T1000 (cell line): ENCODE data around the gene UBTD2.
"Not testable (repeated sequence)": the region's sequence is repeated elsewhere in the genome, so short reads cannot be mapped to it uniquely, and the experiment has no call there.

Source experiments
- DNase-seq: peaks from one replicate; lab custom pipeline; 2025; ENCODE audit warnings: mixed read lengths; lab: John Stamatoyannopoulos, UW

UBTD2 gene

GRCh38 chr5:172251419-172251818 lies 32.1 kb downstream of the UBTD2 start:
- DNase-seq = no peak

- no peak for DNase-seq
These were observed 34.9 kb downstream of the UBTD2 start for GRCh38 chr5:172248637-172249036.

GRCh38 chr5:172245703-172246125 lies 37.9 kb downstream of the UBTD2 start:
- no peak for DNase-seq

- no peak for DNase-seq
These were observed 38.5 kb downstream of the UBTD2 start for GRCh38 chr5:172245046-172245445.

- no peak for DNase-seq
These were observed 40.3 kb downstream of the UBTD2 start for GRCh38 chr5:172243302-172243701.

- no peak for DNase-seq
These were observed 45.2 kb downstream of the UBTD2 start for GRCh38 chr5:172238334-172238733.

GRCh38 chr5:172235827-172236736 lies 47.5 kb downstream of the UBTD2 start:
- no peak for DNase-seq

GRCh38 chr5:172235132-172235780 lies 48.3 kb downstream of the UBTD2 start:
- no peak for DNase-seq

GRCh38 chr5:172234031-172234430 lies 49.5 kb downstream of the UBTD2 start:
- DNase-seq = no peak

GRCh38 chr5:172229904-172230303 lies 53.7 kb downstream of the UBTD2 start:
- no peak for DNase-seq

GRCh38 chr5:172224996-172225395 lies 58.6 kb downstream of the UBTD2 start:
- no peak for DNase-seq

- no peak for DNase-seq
These were observed 59.4 kb downstream of the UBTD2 start for GRCh38 chr5:172223901-172224873.

GRCh38 chr5:172219296-172219695 lies 64.3 kb downstream of the UBTD2 start:
- no peak for DNase-seq

GRCh38 chr5:172216345-172216744 lies 67.2 kb downstream of the UBTD2 start:
- DNase-seq = no peak

GRCh38 chr5:172213126-172213525 lies 70.4 kb downstream of the UBTD2 start:
- no peak for DNase-seq

GRCh38 chr5:172211676-172212075 lies 71.9 kb downstream of the UBTD2 start:
- no peak for DNase-seq

GRCh38 chr5:172209714-172210113 lies 73.8 kb downstream of the UBTD2 start:
- DNase-seq = no peak

- no peak for DNase-seq
These were observed 76.1 kb downstream of the UBTD2 start for GRCh38 chr5:172207511-172207910.

GRCh38 chr5:172205984-172206383 lies 77.6 kb downstream of the UBTD2 start:
- not testable (repeated sequence) for DNase-seq

GRCh38 chr5:172200476-172200875 lies 83.1 kb downstream of the UBTD2 start:
- no peak for DNase-seq

- DNase-seq = no peak
These were observed 84.1 kb downstream of the UBTD2 start for GRCh38 chr5:172199446-172199845.

- not testable (repeated sequence) for DNase-seq
These were observed 85.8 kb downstream of the UBTD2 start for GRCh38 chr5:172197775-172198174.
